ENCODE data around the gene EIF2S3.

DNA sequence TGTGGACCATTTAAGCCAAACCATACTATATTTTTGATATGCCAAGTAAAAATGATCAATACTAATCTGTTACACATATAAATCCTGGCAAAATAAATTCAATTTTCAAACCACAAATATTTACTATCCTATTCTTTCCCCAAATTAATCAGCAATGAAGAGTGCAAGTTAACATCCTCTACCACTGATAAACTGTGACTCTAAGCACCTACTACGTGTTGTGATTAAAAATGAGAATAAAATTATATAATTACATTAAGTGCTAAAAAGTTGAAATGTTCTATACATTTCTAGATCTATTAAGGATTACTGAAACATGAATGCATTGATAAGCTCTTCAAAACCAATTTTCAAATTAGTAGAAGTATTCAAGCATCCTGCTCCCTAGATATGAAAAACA lies 31.2 kb upstream of the EIF2S3 start:
- TF ChIP-seq, protein P1, sequence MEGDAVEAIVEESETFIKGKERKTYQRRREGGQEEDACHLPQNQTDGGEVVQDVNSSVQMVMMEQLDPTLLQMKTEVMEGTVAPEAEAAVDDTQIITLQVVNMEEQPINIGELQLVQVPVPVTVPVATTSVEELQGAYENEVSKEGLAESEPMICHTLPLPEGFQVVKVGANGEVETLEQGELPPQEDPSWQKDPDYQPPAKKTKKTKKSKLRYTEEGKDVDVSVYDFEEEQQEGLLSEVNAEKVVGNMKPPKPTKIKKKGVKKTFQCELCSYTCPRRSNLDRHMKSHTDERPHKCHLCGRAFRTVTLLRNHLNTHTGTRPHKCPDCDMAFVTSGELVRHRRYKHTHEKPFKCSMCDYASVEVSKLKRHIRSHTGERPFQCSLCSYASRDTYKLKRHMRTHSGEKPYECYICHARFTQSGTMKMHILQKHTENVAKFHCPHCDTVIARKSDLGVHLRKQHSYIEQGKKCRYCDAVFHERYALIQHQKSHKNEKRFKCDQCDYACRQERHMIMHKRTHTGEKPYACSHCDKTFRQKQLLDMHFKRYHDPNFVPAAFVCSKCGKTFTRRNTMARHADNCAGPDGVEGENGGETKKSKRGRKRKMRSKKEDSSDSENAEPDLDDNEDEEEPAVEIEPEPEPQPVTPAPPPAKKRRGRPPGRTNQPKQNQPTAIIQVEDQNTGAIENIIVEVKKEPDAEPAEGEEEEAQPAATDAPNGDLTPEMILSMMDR (IDR thresholded peaks at IDR 0.05) = no peak
- TF ChIP-seq POLR2A (IDR thresholded peaks at IDR 0.05) = no peak

Data from esophagus squamous epithelium (tissue), 4 donors.